Measurements from ENCODE around the gene TULP1.

The TULP1 gene

GRCh38 chr6:35503534-35503933 is 9.2 kb downstream of the TULP1 start:
- no peaks in the 10 kb centered on the region for H3K36me3 ChIP-seq (ENCODE audit: insufficient read depth, low read length)
- H3K79me2 ChIP-seq (ENCODE audit: insufficient read depth, low read length) = no peaks in the 10 kb centered on the region
- TF ChIP-seq, protein P1, sequence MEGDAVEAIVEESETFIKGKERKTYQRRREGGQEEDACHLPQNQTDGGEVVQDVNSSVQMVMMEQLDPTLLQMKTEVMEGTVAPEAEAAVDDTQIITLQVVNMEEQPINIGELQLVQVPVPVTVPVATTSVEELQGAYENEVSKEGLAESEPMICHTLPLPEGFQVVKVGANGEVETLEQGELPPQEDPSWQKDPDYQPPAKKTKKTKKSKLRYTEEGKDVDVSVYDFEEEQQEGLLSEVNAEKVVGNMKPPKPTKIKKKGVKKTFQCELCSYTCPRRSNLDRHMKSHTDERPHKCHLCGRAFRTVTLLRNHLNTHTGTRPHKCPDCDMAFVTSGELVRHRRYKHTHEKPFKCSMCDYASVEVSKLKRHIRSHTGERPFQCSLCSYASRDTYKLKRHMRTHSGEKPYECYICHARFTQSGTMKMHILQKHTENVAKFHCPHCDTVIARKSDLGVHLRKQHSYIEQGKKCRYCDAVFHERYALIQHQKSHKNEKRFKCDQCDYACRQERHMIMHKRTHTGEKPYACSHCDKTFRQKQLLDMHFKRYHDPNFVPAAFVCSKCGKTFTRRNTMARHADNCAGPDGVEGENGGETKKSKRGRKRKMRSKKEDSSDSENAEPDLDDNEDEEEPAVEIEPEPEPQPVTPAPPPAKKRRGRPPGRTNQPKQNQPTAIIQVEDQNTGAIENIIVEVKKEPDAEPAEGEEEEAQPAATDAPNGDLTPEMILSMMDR (IDR thresholded peaks at IDR 0.05; ENCODE audit: low read length) = no peak
- TF ChIP-seq EZH2 (IDR thresholded peaks at IDR 0.05; ENCODE audit: borderline replicate concordance, low read length) = no peak
- no peaks in the 10 kb centered on the region for H3K4me1 ChIP-seq (ENCODE audit: insufficient read depth, low read length, severe bottlenecking)
- no peaks in the 10 kb centered on the region for H3K9me3 ChIP-seq (ENCODE audit: low read length)
- H3K9ac ChIP-seq (ENCODE audit: low read length) = no peak overlapping the region
- no peak overlapping the region for H3K4me3 ChIP-seq (ENCODE audit: low read depth, low read length, poor library complexity, severe bottlenecking)
- H2AFZ ChIP-seq (ENCODE audit: low read length) = no peak overlapping the region
- no peaks in the 10 kb centered on the region for H3K9me2 ChIP-seq (ENCODE audit: low read depth, low read length)
- no peaks in the 10 kb centered on the region for H3F3A ChIP-seq (ENCODE audit: insufficient read depth, low read length)
- no peaks in the 10 kb centered on the region for H4K20me1 ChIP-seq (ENCODE audit: insufficient read depth, low read length)
- peaks cover 6% of the 10 kb centered on the region for H3K27me3 ChIP-seq (ENCODE audit: insufficient read depth, low read length)
- H3K27ac ChIP-seq (ENCODE audit: low read depth, low read length, poor library complexity, severe bottlenecking) = no peak overlapping the region
- H3K4me2 ChIP-seq (ENCODE audit: low read length) = no peak overlapping the region

- no peaks in the 10 kb centered on the region for H3K36me3 ChIP-seq (ENCODE audit: insufficient read depth, low read length)
- no peak overlapping the region for H3K9ac ChIP-seq (ENCODE audit: low read length)
- H4K20me1 ChIP-seq (ENCODE audit: insufficient read depth, low read length) = no peaks in the 10 kb centered on the region
- TF ChIP-seq, protein P1 (IDR thresholded peaks at IDR 0.05; ENCODE audit: low read length) = no peak
- TF ChIP-seq EZH2 (IDR thresholded peaks at IDR 0.05; ENCODE audit: borderline replicate concordance, low read length) = no peak
- peaks cover 10% of the 10 kb centered on the region for H3K4me1 ChIP-seq (ENCODE audit: insufficient read depth, low read length, severe bottlenecking)
- H3K79me2 ChIP-seq (ENCODE audit: insufficient read depth, low read length) = no peaks in the 10 kb centered on the region
- H3F3A ChIP-seq (ENCODE audit: insufficient read depth, low read length) = no peaks in the 10 kb centered on the region
- no peaks in the 10 kb centered on the region; the same call in 1 of the 2 replicates for H3K27me3 ChIP-seq (ENCODE audit: insufficient read depth, low read length)
- H3K9me3 ChIP-seq (ENCODE audit: low read length) = no peaks in the 10 kb centered on the region
- no peak overlapping the region for H3K27ac ChIP-seq (ENCODE audit: low read depth, low read length, poor library complexity, severe bottlenecking)
- no peaks in the 10 kb centered on the region for H3K9me2 ChIP-seq (ENCODE audit: low read depth, low read length)
- no peak overlapping the region for H3K4me2 ChIP-seq (ENCODE audit: low read length)
- no peak overlapping the region for H3K4me3 ChIP-seq (ENCODE audit: low read depth, low read length, poor library complexity, severe bottlenecking)
- no peak overlapping the region for H2AFZ ChIP-seq (ENCODE audit: low read length)
Observed at GRCh38 chr6:35501784-35502183, 10.9 kb downstream of the TULP1 start.

GRCh38 chr6:35500782-35501181 is 11.9 kb downstream of the TULP1 start:
- Histone ChIP-seq H3K27me3 (ENCODE audit: insufficient read depth, low read length) (peaks cover 5% of the 10 kb centered on the region), H3K4me3 (ENCODE audit: low read depth, low read length, poor library complexity, severe bottlenecking) (no peak overlapping the region), H3K36me3 (ENCODE audit: insufficient read depth, low read length) (no peaks in the 10 kb centered on the region), H3K9me3 (ENCODE audit: low read length) (no peaks in the 10 kb centered on the region), H3F3A (ENCODE audit: insufficient read depth, low read length) (no peaks in the 10 kb centered on the region), H3K4me2 (ENCODE audit: low read length) (no peak overlapping the region), H3K4me1 (ENCODE audit: insufficient read depth, low read length, severe bottlenecking) (peaks cover 10% of the 10 kb centered on the region), H2AFZ (ENCODE audit: low read length) (no peak overlapping the region), H3K9ac (ENCODE audit: low read length) (no peak overlapping the region), H3K9me2 (ENCODE audit: low read depth, low read length) (no peaks in the 10 kb centered on the region), H3K27ac (ENCODE audit: low read depth, low read length, poor library complexity, severe bottlenecking) (no peak overlapping the region), H4K20me1 (ENCODE audit: insufficient read depth, low read length) (no peaks in the 10 kb centered on the region), H3K79me2 (ENCODE audit: insufficient read depth, low read length) (no peaks in the 10 kb centered on the region)
- TF ChIP-seq, protein P1 (IDR thresholded peaks at IDR 0.05; ENCODE audit: low read length) = no peak
- no peak for TF ChIP-seq EZH2 (IDR thresholded peaks at IDR 0.05; ENCODE audit: borderline replicate concordance, low read length)
